GM21825 (cell line): ENCODE measurements around the gene KIF4A.
"Not testable (repeated sequence)": the region's sequence is repeated elsewhere in the genome, so short reads cannot be mapped to it uniquely, and the experiment has no call there.

ENCODE experiments used
- ATAC-seq: cut with Tn5 transposase; IDR thresholded peaks from one replicate; pipeline ENCODE4 v1.9.1; 2021; ENCODE audit warnings: mild to moderate bottlenecking, moderate library complexity; ENCODE audit not compliant: unreplicated experiment

KIF4A gene, protein sequence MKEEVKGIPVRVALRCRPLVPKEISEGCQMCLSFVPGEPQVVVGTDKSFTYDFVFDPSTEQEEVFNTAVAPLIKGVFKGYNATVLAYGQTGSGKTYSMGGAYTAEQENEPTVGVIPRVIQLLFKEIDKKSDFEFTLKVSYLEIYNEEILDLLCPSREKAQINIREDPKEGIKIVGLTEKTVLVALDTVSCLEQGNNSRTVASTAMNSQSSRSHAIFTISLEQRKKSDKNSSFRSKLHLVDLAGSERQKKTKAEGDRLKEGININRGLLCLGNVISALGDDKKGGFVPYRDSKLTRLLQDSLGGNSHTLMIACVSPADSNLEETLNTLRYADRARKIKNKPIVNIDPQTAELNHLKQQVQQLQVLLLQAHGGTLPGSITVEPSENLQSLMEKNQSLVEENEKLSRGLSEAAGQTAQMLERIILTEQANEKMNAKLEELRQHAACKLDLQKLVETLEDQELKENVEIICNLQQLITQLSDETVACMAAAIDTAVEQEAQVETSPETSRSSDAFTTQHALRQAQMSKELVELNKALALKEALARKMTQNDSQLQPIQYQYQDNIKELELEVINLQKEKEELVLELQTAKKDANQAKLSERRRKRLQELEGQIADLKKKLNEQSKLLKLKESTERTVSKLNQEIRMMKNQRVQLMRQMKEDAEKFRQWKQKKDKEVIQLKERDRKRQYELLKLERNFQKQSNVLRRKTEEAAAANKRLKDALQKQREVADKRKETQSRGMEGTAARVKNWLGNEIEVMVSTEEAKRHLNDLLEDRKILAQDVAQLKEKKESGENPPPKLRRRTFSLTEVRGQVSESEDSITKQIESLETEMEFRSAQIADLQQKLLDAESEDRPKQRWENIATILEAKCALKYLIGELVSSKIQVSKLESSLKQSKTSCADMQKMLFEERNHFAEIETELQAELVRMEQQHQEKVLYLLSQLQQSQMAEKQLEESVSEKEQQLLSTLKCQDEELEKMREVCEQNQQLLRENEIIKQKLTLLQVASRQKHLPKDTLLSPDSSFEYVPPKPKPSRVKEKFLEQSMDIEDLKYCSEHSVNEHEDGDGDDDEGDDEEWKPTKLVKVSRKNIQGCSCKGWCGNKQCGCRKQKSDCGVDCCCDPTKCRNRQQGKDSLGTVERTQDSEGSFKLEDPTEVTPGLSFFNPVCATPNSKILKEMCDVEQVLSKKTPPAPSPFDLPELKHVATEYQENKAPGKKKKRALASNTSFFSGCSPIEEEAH

GRCh38 chrX:70289793-70290770, at the start of gene KIF4A, which contains the start of gene PDZD11:
Gene KIF4A (plus strand): TSS chrX:70290104. CDS start chrX:70290459, 355 bp downstream.
Gene PDZD11 (minus strand): TSS chrX:70289927. CDS start chrX:70289341, 586 bp downstream.
- peak; percentile 98 for ATAC-seq

- ATAC-seq = no peak
Observed at GRCh38 chrX:70240751-70241150, 49.2 kb upstream of the KIF4A start.

GRCh38 chrX:70241501-70241900, 48.4 kb upstream of the KIF4A start:
- ATAC-seq = no peak

GRCh38 chrX:70243601-70244000, 46.3 kb upstream of the KIF4A start:
- ATAC-seq = not testable (repeated sequence)

GRCh38 chrX:70244881-70245280, 45.0 kb upstream of the KIF4A start:
- ATAC-seq = no peak

DNA sequence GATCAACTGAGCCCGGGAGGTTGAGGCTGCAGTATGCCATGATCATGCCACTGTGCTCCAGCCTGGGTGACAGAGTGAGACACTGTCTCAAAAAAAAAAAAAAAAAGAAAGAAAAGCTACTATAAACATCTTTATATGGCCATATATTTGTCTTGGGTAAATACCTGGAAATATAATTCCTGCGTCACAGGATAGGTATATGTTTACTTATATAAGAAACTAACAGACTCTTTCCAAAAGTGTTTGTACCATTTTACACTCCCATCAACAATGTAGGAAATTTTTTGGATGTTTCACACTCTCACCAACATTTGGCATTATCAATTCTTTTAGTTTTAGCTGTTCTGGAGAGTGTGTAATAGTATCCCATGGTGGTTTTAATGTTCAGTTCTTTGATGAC, 42.7 kb upstream of the KIF4A start:
- no peak for ATAC-seq

- ATAC-seq = no peak
Observed at GRCh38 chrX:70252491-70252890, 37.4 kb upstream of the KIF4A start.

GRCh38 chrX:70253377-70254062, 36.4 kb upstream of the KIF4A start:
- no peak for ATAC-seq

DNA sequence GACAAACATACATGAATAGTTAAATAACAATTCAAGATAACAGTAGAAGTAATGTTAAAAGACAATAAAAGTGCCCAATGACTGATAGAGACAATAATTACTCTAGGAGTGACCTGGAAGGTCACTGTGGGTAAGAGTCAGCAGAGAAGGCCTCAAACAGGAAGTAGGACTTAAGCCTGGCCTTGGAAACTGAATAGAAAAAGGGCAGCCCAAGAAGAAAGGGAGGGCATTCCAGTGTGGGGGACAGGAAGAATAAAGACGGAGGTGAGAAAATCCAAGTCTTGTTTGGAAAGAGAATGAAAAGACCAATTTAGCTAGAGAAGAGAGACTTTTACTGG, 35.9 kb upstream of the KIF4A start:
- no peak for ATAC-seq

DNA sequence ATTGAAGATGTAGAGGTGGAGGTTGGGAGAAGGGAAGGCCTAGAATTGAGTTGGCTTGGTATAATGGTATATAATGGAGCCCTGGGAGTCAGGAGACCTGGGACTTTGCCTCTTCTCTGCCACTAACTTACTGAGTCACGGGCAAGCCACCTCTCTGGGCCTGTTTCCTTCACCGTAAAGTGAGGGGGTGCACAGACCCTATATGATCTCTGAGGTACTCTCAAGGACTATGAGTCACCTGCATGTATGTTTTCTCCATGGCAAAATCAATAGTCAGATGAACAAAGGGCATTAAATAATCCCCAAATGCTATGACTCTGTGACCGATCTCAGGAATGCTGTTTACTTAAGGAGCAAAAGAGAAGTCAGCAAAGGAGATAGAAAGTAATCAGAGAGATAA, 35.0 kb upstream of the KIF4A start:
- ATAC-seq = no peak

DNA sequence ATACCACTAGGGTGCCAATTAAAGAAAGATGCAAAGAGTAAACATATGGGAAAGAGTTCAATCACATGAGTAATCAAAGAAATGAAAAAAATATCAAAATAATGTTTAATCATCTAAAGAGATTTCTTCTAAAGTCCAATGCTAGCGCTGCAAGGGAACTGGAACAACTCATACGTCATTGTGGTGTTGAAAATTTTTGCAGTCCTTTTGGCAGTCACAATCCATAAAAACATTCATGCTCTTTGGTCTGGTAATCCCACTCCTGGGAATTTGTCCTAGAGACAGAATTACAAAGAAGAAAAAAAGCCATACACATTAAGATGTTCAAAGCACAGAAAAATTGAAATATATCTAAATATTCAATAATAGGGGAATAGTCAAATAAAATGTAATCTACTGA, 34.5 kb upstream of the KIF4A start:
- ATAC-seq = no peak

DNA sequence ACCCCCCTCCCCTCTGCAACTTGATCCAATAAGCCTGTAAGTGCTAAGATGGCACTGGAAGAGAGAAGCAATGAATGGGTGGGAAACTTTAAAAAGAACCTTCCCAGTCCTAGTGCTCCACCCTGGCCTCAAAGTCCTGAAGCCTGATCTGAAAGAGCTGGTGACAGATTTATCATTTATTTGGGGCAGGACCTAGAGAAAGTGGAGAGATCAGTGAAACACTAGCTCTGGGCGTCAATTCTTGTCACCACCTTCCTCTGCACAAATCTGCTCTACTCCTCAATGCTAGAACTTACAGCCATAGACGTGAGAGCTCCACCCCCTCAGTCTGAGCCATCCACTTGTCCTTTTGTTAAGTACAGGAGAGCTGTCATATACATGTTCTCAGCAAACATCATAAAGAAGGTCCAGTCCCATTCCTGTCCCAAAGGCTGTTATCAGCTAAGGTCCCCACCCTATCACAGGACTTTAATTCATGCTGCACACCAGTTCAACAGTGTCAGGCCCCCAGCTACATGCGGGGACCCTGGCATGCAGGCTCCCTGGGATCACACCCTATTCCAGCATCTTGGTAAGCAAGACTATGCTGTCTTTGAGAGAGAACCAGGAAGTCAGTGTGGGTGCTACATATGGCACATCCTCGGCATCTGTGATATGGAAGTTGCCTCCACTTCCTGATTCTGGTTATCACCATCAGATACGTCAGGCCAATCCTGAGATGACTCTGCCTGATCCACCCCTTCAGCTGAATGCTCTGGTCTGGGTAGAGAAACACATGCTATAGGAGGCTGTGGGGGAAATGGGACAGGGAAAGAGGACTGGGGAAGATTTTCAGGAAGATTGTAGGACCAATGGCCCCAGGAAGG, 32.2 kb upstream of the KIF4A start:
- no peak for ATAC-seq

DNA sequence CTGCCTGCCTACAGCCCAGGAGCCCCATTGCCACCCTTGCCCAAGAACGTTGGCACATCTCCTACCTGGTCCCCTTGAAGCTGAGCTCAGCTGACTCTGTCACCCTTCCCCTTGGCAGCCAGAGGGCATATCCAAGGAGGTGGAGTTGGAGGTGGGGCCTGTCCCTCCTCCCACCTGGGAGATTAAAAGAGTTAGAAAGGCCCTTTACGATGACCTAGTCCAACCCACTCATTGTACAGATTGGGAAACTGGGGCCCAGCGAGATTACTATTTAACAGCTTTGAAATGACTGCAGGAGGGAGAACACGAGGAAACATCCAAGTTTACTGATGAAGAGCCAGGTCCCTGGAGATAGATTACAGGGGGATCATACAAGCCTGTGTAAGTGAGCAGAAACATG, 29.8 kb upstream of the KIF4A start, which contains the start of gene P2RY4:
Gene P2RY4, minus strand, starts transcription at position 101 of the 400 bp plus-strand sequence. CDS start 580 bp downstream, outside the sequence.
- no peak for ATAC-seq

DNA sequence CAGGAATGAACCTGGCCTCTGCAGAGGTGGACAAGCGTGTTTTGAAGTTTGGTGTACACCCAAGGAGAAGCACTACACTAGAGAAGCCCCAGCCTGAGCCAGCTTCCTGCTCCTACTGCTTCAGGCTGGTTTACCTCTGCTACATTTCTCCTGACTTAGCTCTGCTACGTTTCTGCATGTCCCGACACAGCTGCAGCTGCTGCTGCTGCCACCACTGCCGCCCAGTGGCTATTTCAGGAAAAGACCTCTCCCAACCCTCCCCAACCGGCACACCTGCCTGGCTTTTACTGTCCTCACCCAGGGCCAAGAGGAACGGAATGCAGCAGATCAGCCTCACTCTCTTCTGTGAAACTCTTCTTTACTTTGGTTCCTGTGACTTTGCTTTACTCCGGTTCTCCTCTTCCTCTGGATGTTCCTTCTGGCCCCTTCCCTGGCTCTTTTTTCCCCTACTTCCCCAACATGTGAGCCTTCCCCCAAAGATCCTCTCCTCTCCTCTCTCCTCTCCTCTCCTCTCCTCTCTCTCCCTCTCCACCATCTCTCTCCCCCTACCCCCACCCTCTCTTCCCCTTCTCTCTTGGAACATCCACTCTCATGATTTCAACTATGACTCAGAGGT, 26.8 kb upstream of the KIF4A start:
- ATAC-seq = peak; percentile 54

- ATAC-seq = no peak
Observed at GRCh38 chrX:70264784-70265183, 25.1 kb upstream of the KIF4A start.

DNA sequence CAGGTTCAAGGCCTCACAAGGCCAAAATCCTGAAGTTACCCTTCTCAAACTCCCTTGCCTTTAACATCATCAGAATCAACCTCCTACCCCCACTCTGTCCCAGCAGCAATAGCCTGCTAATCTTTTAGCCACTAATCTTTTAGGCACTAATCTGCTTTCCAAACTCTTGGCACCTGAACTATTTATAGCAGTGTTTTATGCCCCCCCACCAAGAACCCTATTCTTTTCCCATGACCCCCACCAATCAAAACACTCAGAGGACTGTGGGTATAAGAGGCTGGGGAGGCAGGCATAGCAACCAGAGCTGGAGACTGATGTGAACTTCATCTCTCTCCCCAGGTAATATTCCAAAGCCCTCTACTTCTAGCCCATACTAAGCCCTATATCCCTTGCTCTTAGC, 21.9 kb upstream of the KIF4A start, which contains the start of gene ARR3:
Gene ARR3, plus strand, starts transcription at position 301 of the 400 bp plus-strand sequence. CDS start 1,052 bp downstream, outside the sequence.
- ATAC-seq = no peak

GRCh38 chrX:70274029-70274428, 15.9 kb upstream of the KIF4A start:
- not testable (repeated sequence) for ATAC-seq

GRCh38 chrX:70279081-70279480, 10.8 kb upstream of the KIF4A start:
- no peak for ATAC-seq
